MCF 10A (cell line): ENCODE results near the gene CPT1B. TPM values are rescaled to one million over a fixed set of nuclear protein-coding genes. Genes with fewer than 3 reads are reported as not detected.

ENCODE experiments used
- BruUV-seq: library from RNA; stranded (reverse); fragments of 400-500 nt; replicated peaks from 2 replicates; lab custom pipeline; 2021; lab: Mats Ljungman, UMichigan
- CTCF ChIA-PET: fragments of 300-600 bp; sonication (Branson Sonifier 250); formaldehyde crosslinking; extraction: SDS; loops from one replicate; lab custom pipeline; 2021; ENCODE audit warnings: antibody characterized with exemption, inconsistent platforms; lab: Yijun Ruan, JAX
- POLR2A ChIA-PET: fragments of 300-600, 350-650 bp; sonication (Branson Sonifier 250); formaldehyde crosslinking; extraction: SDS; loops from one replicate; lab custom pipeline; 2020; ENCODE audit warnings: antibody characterized with exemption, inconsistent platforms; lab: Yijun Ruan, JAX
- DNase-seq: peaks from one replicate; pipeline ENCODE4 v3.0.0-alpha.2; 2018; ENCODE audit not compliant: unreplicated experiment
- H3K27ac Mint-ChIP-seq: one replicate; pipeline ENCODE4 v1.8.0; 2022; ENCODE audit warnings: mild to moderate bottlenecking, low read depth, mixed read lengths; ENCODE audit not compliant: unreplicated experiment
- H3K27me3 Mint-ChIP-seq: one replicate; pipeline ENCODE4 v1.8.0; 2022; ENCODE audit warnings: mixed read lengths; ENCODE audit not compliant: insufficient read depth, unreplicated experiment
- H3K36me3 Mint-ChIP-seq: one replicate; pipeline ENCODE4 v1.8.0; 2022; ENCODE audit warnings: mild to moderate bottlenecking, moderate library complexity, mixed read lengths; ENCODE audit not compliant: insufficient read depth, unreplicated experiment
- H3K4me1 Mint-ChIP-seq: one replicate; pipeline ENCODE4 v1.8.0; 2022; ENCODE audit warnings: mixed read lengths; ENCODE audit not compliant: insufficient read depth, unreplicated experiment
- H3K4me3 Mint-ChIP-seq: one replicate; pipeline ENCODE4 v1.8.0; 2022; ENCODE audit warnings: mild to moderate bottlenecking, moderate library complexity, mixed read lengths; ENCODE audit not compliant: unreplicated experiment
- H3K9me3 Mint-ChIP-seq: one replicate; pipeline ENCODE4 v1.8.0; 2022; ENCODE audit warnings: mixed read lengths; ENCODE audit not compliant: unreplicated experiment
- CTCF ChIP-seq: fragments of 200-600 bp; IDR thresholded peaks from one replicate; pipeline ENCODE4 v1.8.0; 2022; ENCODE audit warnings: antibody characterized with exemption, mild to moderate bottlenecking; ENCODE audit not compliant: unreplicated experiment
- intact Hi-C: fragments of 100-400 bp; cut with micrococcal nuclease; formaldehyde crosslinking; loops from 2 replicates; pipeline ENCODE4 v1.14.1; 2022
- total RNA-seq: library from RNA; stranded (reverse); gene quantifications from 2 replicates; pipeline ENCODE4 v1.2.3, GENCODE V29; 2022

Gene CPT1B
- total RNA-seq, 1 experiment from 2014 or later, result 52.2 TPM

DNA sequence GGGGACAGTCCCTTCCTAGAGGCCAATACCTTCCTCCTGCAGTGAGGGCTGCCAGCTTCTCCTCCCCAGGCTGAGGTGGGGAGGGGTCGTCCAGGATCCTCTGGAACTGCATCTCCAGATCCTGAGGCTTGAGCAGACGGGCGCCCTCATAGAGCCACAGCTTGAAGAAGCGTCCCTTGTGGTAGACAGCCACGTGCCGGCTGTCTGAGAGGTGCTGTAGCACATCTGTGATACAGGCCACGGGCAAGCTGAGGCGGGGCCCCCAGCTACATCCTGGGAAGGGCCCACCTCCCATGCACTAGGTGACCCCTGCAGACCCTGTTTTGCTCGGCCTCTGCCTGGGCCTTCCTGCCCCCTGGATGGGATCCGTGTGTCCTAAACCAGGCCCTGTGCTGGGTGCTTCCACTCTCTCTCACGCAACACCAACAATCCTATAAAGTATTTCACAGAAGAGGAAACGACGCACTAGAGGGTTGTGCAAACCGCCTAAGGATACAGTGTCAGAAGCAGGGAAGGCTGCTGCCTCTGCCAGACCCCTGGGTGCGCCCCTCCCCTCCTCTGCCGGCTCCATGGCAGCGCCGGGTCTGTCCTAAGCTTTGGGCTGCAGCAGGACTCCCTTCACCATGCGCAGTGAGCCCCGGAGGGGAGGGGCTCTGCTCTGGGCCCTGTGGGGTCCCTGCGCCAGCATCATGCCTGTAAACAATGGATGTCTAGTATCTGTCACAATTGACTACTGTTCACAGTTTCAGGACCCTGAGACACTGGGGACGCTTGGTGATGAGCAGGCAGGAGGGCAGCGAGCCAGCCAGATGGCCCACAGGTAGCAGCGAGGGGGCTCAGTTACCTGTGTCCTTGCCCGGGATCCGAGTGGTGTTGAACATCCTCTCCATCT lies 4.5 kb downstream of the CPT1B start:
- intact Hi-C loops, result no loop called here
- Mint-ChIP-seq H3K4me1 (no peaks in the 10 kb centered on the region), H3K36me3 (peaks cover 53% of the 10 kb centered on the region), H3K27ac (no peak overlapping the region), H3K27me3 (no peaks in the 10 kb centered on the region), H3K9me3 (no peaks in the 10 kb centered on the region), H3K4me3 (no peak overlapping the region)
- no peak for TF ChIP-seq CTCF
- ChIA-PET CTCF (no interaction called here), POLR2A (interaction anchor here (0.8 to 5.4 kb wide), 2 partner anchors 10 to 28 kb away, joined by 3 to 35 read pairs; partner anchors contain the start of genes KLHDC7B and SYCE3)
- BruUV-seq, result no TSS peak
- no peak for DNase-seq

- no TSS peak for BruUV-seq
- Mint-ChIP-seq H3K27ac (no peak overlapping the region), H3K27me3 (no peaks in the 10 kb centered on the region), H3K9me3 (no peaks in the 10 kb centered on the region), H3K4me1 (no peaks in the 10 kb centered on the region), H3K36me3 (peaks cover 60% of the 10 kb centered on the region), H3K4me3 (no peak overlapping the region)
- intact Hi-C loops, result no loop called here
- ChIA-PET POLR2A (interaction anchor here (0.8 to 5.4 kb wide), 3 partner anchors 9 to 28 kb away, joined by 3 to 35 read pairs (median 3); partner anchors contain the start of genes CHKB, KLHDC7B and SYCE3), CTCF (interaction anchor here (0.6 to 2.2 kb wide), 4 partner anchors 9 to 136 kb away, joined by 3 to 13 read pairs (median 4); partner anchors contain the start of genes SCO2 and SYCE3)
- no peak for DNase-seq
- no peak for TF ChIP-seq CTCF
These were observed 5.3 kb downstream of the CPT1B start for GRCh38 chr22:50572965-50573364.

GRCh38 chr22:50571264-50572175 lies 6.7 kb downstream of the CPT1B start:
- Mint-ChIP-seq H3K27me3 (no peaks in the 10 kb centered on the region), H3K4me3 (no peak overlapping the region), H3K9me3 (no peaks in the 10 kb centered on the region), H3K4me1 (no peaks in the 10 kb centered on the region), H3K36me3 (peaks cover 60% of the 10 kb centered on the region), H3K27ac (no peak overlapping the region)
- no peak for DNase-seq
- intact Hi-C loops, result no loop called here
- ChIA-PET POLR2A (interaction anchor here (0.8 to 5.4 kb wide), 5 partner anchors 8 to 39 kb away, joined by 3 to 35 read pairs (median 3); partner anchors contain the start of genes CHKB and SYCE3), CTCF (interaction anchor here (2.2 kb wide), 1 partner anchor 9 kb away, joined by 13 read pairs; the partner anchor contains the start of gene SYCE3)
- BruUV-seq, result no TSS peak
- no peak for TF ChIP-seq CTCF
